Endothelial cell of umbilical vein (primary cell): ENCODE results near the gene MMD. TPM values are rescaled to one million over a fixed set of nuclear protein-coding genes. Genes with fewer than 3 reads are reported as not detected.

Experiments
- BruUV-seq: library from RNA; stranded (reverse); fragments of 400-500 nt; replicated peaks from 2 replicates; lab custom pipeline; 2021; lab: Mats Ljungman, UMichigan
- CTCF ChIA-PET: fragments of 300-600, 350-600 bp; sonication (Branson Sonifier 250); formaldehyde crosslinking; loops from one replicate; lab custom pipeline; 2021; ENCODE audit warnings: antibody characterized with exemption, inconsistent platforms; lab: Charles Lee
- POLR2A ChIA-PET: fragments of 300-600, 350-600 bp; sonication (Branson Sonifier 250); formaldehyde crosslinking; loops from one replicate; lab custom pipeline; 2021; ENCODE audit warnings: antibody characterized with exemption, inconsistent platforms; lab: Charles Lee
- DNase-seq: peaks from one replicate; pipeline ENCODE4 v3.0.0-alpha.2; 2011; ENCODE audit warnings: low read depth, low spot score
- FAIRE-seq: peaks from 2 replicates; lab custom pipeline; 2011; peaks lifted over from hg19 to GRCh38; lab: Jason Lieb, UNC
- H2AFZ ChIP-seq: 2 replicates; pipeline ENCODE4 v1.6.0; 2012; ENCODE audit warnings: low read depth, low read length, control low read depth, inconsistent platforms
- H3K27ac ChIP-seq: 2 replicates; pipeline ENCODE4 v1.5.1; 2011; ENCODE audit warnings: low read depth, mild to moderate bottlenecking, control low read depth, low read length, moderate library complexity; ENCODE audit not compliant: insufficient read depth
- H3K27me3 ChIP-seq, 2 experiments: 2 replicates each; pipeline versions ENCODE4 v1.6.0 to v1.6.1; 2011; ENCODE audit warnings: low read length in 2 of 2, mixed read lengths in 1 of 2; ENCODE audit not compliant: control insufficient read depth in 2 of 2, insufficient read depth in 2 of 2
- H3K36me3 ChIP-seq, 2 experiments: 2 replicates in 1 of 2; 3 replicates in 1 of 2; pipeline ENCODE4 v1.5.1; 2011; ENCODE audit warnings: low read length in 2 of 2, mild to moderate bottlenecking in 1 of 2, moderate library complexity in 1 of 2; ENCODE audit not compliant: control insufficient read depth in 2 of 2, insufficient read depth in 2 of 2; ENCODE audit errors: extremely low read depth in 1 of 2
- H3K4me1 ChIP-seq: 3 replicates; pipeline ENCODE4 v1.5.1; 2011; ENCODE audit warnings: mild to moderate bottlenecking, low read length; ENCODE audit not compliant: control insufficient read depth, insufficient read depth; ENCODE audit errors: extremely low read depth
- H3K4me2 ChIP-seq: 2 replicates; pipeline ENCODE4 v1.6.1; 2011; ENCODE audit warnings: low read length, control low read depth, mixed read lengths; ENCODE audit not compliant: insufficient read depth
- H3K4me3 ChIP-seq, 3 experiments: fragments of 200-600 bp in 1 of 3; sonication (generic), shearing (Covaris generic) in 1 of 3; replicated peaks in 1 of 3; 2 replicates each; pipeline ENCODE4 v1.5.1; 2011 to 2016; ENCODE audit warnings: control low read depth in 3 of 3, low read length in 3 of 3, mild to moderate bottlenecking in 2 of 3, inconsistent platforms in 1 of 3, low read depth in 1 of 3, moderate library complexity in 1 of 3; ENCODE audit not compliant: insufficient read depth in 1 of 3
- H3K79me2 ChIP-seq: 2 replicates; pipeline ENCODE4 v1.6.0; 2012; ENCODE audit warnings: low read length, inconsistent platforms; ENCODE audit not compliant: control insufficient read depth, insufficient read depth
- H3K9ac ChIP-seq: replicated peaks from 2 replicates; pipeline ENCODE3; 2011; ENCODE audit warnings: low read length, control low read depth; ENCODE audit not compliant: insufficient read depth; ENCODE audit errors: extremely low read depth
- H3K9me1 ChIP-seq: replicated peaks from 3 replicates; pipeline ENCODE4 v1.6.0; 2011; ENCODE audit warnings: mild to moderate bottlenecking, low read length; ENCODE audit not compliant: control insufficient read depth, insufficient read depth; ENCODE audit errors: extremely low read depth
- H3K9me3 ChIP-seq: replicated peaks from 2 replicates; pipeline ENCODE4 v1.5.1; 2012; ENCODE audit warnings: low read length, inconsistent platforms; ENCODE audit not compliant: control insufficient read depth, insufficient read depth
- H4K20me1 ChIP-seq: replicated peaks from 2 replicates; pipeline ENCODE3; 2011; ENCODE audit warnings: mild to moderate bottlenecking, low read length; ENCODE audit not compliant: control insufficient read depth, insufficient read depth; ENCODE audit errors: extremely low read depth
- EZH2 ChIP-seq: IDR thresholded peaks from 2 replicates; pipeline ENCODE4 v1.6.1; 2012; ENCODE audit warnings: borderline replicate concordance, low read depth, mild to moderate bottlenecking, moderate library complexity, low read length, inconsistent platforms; ENCODE audit not compliant: severe bottlenecking
- FOS ChIP-seq: IDR thresholded peaks from 2 replicates; pipeline ENCODE4 v1.6.1; 2011; ENCODE audit warnings: mild to moderate bottlenecking, low read length, moderate library complexity, borderline replicate concordance; ENCODE audit not compliant: insufficient read depth
- GATA2 ChIP-seq: IDR thresholded peaks from 2 replicates; pipeline ENCODE4 v1.7.0; 2011; ENCODE audit warnings: low read depth, mild to moderate bottlenecking, moderate library complexity, mixed read lengths, low read length; ENCODE audit not compliant: insufficient read length, insufficient read depth
- JUN ChIP-seq: IDR thresholded peaks from 2 replicates; pipeline ENCODE4 v1.6.1; 2011; ENCODE audit warnings: borderline replicate concordance, low read depth; ENCODE audit not compliant: insufficient read length, insufficient read depth
- MYC ChIP-seq: IDR thresholded peaks from one replicate; pipeline ENCODE4 v1.6.1; 2011; ENCODE audit warnings: mild to moderate bottlenecking, low read depth, low read length
- POLR2A ChIP-seq: IDR thresholded peaks from 2 replicates; pipeline ENCODE4 v1.6.1; 2012; ENCODE audit warnings: low read depth, mild to moderate bottlenecking, control low read depth, low read length
- dilution Hi-C: fragments of 300-500 bp; cut with MboI; formaldehyde crosslinking; loops from one replicate; pipeline ENCODE4 v1.15.0; 2019; ENCODE audit warnings: low sequenced_read_pairs; ENCODE audit not compliant: extremely low pct_ligation_motif_present
- intact Hi-C: fragments of 100-400 bp; cut with micrococcal nuclease; formaldehyde crosslinking; loops from one replicate; pipeline ENCODE4 v1.10.0; 2022
- polyA plus RNA-seq, 4 experiments: library from polyadenylated mRNA; depleted of rRNA in 3 of 4; stranded (reverse) in 3 of 4; unstranded in 1 of 4; fragments of >200 nt; gene quantifications; 2 replicates each; pipeline versions ENCODE4 v1.2.1 to v1.2.3, GENCODE V29; 2011 to 2012; ENCODE audit warnings: missing spikeins in 1 of 4
- total RNA-seq: library from RNA; stranded (reverse); gene quantifications from 2 replicates; pipeline ENCODE4 v1.2.3, GENCODE V29; 2021
- TF ChIP-seq, protein P1 (sequence below): IDR thresholded peaks from 2 replicates; pipeline ENCODE4 v1.6.1; 2011; ENCODE audit not compliant: insufficient read depth, insufficient read length
- TF ChIP-seq, protein P2 (sequence below), 2 donors: IDR thresholded peaks; 1 replicate in 1 of 2; 2 replicates in 1 of 2; pipeline ENCODE4 v1.5.1; 2011; ENCODE audit warnings: low read length in 2 of 2, mild to moderate bottlenecking in 2 of 2, moderate library complexity in 2 of 2, control low read depth in 1 of 2, inconsistent platforms in 1 of 2, low read depth in 1 of 2; ENCODE audit not compliant: insufficient read depth in 1 of 2; ENCODE audit errors: extremely low read depth in 1 of 2

The MMD gene
- total and polyA plus RNA-seq, 2 donors (not counting 3 experiments of a cell fraction or from before 2014, with no cell fraction given), result 5.6 to 9.3 TPM

DNA sequence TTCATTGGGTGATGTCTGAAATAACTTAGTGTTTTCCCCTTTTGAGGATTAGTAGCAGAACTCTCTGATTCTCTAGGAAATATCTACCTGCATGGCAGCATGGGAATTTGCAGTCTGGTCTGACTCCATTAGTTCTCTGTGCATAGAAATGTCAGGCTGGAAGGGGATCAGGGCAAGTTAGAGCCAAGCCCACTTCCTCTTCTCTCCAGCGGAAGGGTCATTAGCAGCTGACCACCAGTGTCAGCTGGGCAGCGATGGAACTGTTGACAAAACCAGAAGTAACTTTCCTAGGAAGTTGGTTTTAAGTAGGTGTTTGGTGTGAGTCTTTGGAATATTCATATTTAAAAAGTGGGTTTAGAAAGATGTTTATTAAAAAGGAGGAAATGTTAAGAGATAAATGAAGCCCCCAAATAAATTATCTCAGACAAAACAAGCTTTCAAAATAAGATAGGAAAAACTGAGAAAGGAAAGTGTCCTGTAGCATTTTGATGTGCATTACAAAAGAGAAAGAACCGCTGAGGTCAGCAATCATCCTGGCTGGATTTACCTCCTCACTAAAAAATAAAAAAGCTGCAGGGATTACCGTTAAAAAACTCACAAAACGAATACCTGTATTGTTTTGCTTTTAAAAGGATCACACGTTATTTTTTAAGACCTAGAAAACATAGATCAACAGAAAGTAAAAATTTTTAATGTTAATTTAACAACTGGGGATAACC is 32.4 kb upstream of the MMD start:
- H4K20me1 ChIP-seq, result no peaks in the 10 kb centered on the region
- H3K4me2 ChIP-seq, result no peak overlapping the region
- H3K27me3 ChIP-seq, result no peaks in the 10 kb centered on the region
- H3K9ac ChIP-seq, result no peak overlapping the region
- no TSS peak for BruUV-seq
- peak overlapping the region; percentile 56 for H2AFZ ChIP-seq
- peaks cover 9% of the 10 kb centered on the region for H3K4me1 ChIP-seq
- ChIA-PET POLR2A (no interaction called here), CTCF (no interaction called here)
- no peaks in the 10 kb centered on the region for H3K36me3 ChIP-seq
- intact Hi-C loops, result loop anchor here (2.0 kb wide), 1 partner anchor 33 kb away; the partner anchor contains the start of gene MMD
- no peak overlapping the region for H3K4me3 ChIP-seq
- TF ChIP-seq EZH2 (no peak), FOS (no peak), POLR2A (no peak), GATA2 (no peak), MYC (no peak), JUN (no peak)
- TF ChIP-seq, protein P1, sequence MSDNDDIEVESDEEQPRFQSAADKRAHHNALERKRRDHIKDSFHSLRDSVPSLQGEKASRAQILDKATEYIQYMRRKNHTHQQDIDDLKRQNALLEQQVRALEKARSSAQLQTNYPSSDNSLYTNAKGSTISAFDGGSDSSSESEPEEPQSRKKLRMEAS, result no peak
- TF ChIP-seq, protein P2, sequence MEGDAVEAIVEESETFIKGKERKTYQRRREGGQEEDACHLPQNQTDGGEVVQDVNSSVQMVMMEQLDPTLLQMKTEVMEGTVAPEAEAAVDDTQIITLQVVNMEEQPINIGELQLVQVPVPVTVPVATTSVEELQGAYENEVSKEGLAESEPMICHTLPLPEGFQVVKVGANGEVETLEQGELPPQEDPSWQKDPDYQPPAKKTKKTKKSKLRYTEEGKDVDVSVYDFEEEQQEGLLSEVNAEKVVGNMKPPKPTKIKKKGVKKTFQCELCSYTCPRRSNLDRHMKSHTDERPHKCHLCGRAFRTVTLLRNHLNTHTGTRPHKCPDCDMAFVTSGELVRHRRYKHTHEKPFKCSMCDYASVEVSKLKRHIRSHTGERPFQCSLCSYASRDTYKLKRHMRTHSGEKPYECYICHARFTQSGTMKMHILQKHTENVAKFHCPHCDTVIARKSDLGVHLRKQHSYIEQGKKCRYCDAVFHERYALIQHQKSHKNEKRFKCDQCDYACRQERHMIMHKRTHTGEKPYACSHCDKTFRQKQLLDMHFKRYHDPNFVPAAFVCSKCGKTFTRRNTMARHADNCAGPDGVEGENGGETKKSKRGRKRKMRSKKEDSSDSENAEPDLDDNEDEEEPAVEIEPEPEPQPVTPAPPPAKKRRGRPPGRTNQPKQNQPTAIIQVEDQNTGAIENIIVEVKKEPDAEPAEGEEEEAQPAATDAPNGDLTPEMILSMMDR (IDR thresholded peaks at IDR 0.05; ENCODE audit: extremely low read depth in 1 of 2, insufficient read depth in 1 of 2, low read depth in 1 of 2, low read length in 2 of 2), result no peak
- no peaks in the 10 kb centered on the region for H3K9me3 ChIP-seq
- DNase-seq (no peak), FAIRE-seq (no peak)
- no peaks in the 10 kb centered on the region for H3K79me2 ChIP-seq
- no peaks in the 10 kb centered on the region for H3K9me1 ChIP-seq
- dilution Hi-C loops, result no loop called here
- no peak overlapping the region for H3K27ac ChIP-seq
